Heart right ventricle (tissue), 16 donors: ENCODE data around the gene TRIM47. TPM values are rescaled to one million over a fixed set of nuclear protein-coding genes. Genes with fewer than 3 reads are reported as not detected.

Source experiments
- ATAC-seq, 8 donors: fragments of 200-7000 bp; cut with Tn5 transposase; one replicate each; pipeline ENCODE4 v1.9.1; 2020; ENCODE audit warnings: mild to moderate bottlenecking in 8 of 8, moderate library complexity in 8 of 8, moderate number of reproducible peaks in 1 of 8
- DNase-seq, 2 donors: peaks; one replicate each; pipeline ENCODE4 v3.0.0-alpha.2; 2020
- H3K27ac ChIP-seq, 10 donors: fragments of 200-600 bp; sonication (generic) in 2 of 10; one replicate each; pipeline versions ENCODE4 v1.5.0 to v1.8.0; 2020 to 2022; ENCODE audit warnings: mild to moderate bottlenecking in 3 of 10
- H3K27me3 ChIP-seq, 7 donors: fragments of 200-600 bp; one replicate each; pipeline ENCODE4 v1.8.0; 2021 to 2022; ENCODE audit warnings: mild to moderate bottlenecking in 2 of 7
- H3K36me3 ChIP-seq, 9 donors: fragments of 200-600 bp; sonication (generic) in 1 of 9; one replicate each; pipeline versions ENCODE4 v1.5.0 to v1.8.0; 2020 to 2022; ENCODE audit warnings: mild to moderate bottlenecking in 2 of 9
- H3K4me1 ChIP-seq, 9 donors: fragments of 200-600 bp; sonication (generic) in 1 of 9; one replicate each; pipeline versions ENCODE4 v1.5.0 to v1.8.0; 2020 to 2022; ENCODE audit warnings: mild to moderate bottlenecking in 4 of 9
- H3K4me3 ChIP-seq, 10 donors: fragments of 200-600 bp; sonication (generic) in 2 of 10; one replicate each; pipeline versions ENCODE4 v1.5.0 to v1.8.0; 2020 to 2022; ENCODE audit warnings: mild to moderate bottlenecking in 7 of 10, moderate library complexity in 2 of 10
- H3K9me3 ChIP-seq, 11 donors: fragments of 200-600 bp in 10 of 11; sonication (generic) in 2 of 11; one replicate each; pipeline versions ENCODE4 v1.5.0 to v1.8.0; 2013 to 2022; ENCODE audit warnings: mild to moderate bottlenecking in 2 of 11, control low read depth in 1 of 11, moderate library complexity in 1 of 11
- CTCF ChIP-seq, 9 donors: fragments of 200-600 bp; sonication (generic) in 2 of 9; IDR thresholded peaks; one replicate each; pipeline versions ENCODE4 v1.5.0 to v1.8.0; 2021 to 2022; ENCODE audit warnings: antibody characterized with exemption in 9 of 9, mild to moderate bottlenecking in 5 of 9, moderate library complexity in 1 of 9
- WGBS, 2 donors: extraction: QIAGEN DNeasy Blood & Tissue Kit; methylation state at CpG; one replicate each; pipeline ENCODE4 v1.1.7; 2013; ENCODE audit warnings: inconsistent platforms in 1 of 2; 5-methylcytosine and 5-hydroxymethylcytosine counted together
- intact Hi-C, 10 donors: fragments of 100-400 bp; cut with DNase I; formaldehyde crosslinking; loops; one replicate each; pipeline versions ENCODE4 v1.11.1 to v1.14.2; 2022
- polyA plus RNA-seq, 2 donors: library from polyadenylated mRNA; stranded (reverse); fragments of 200-250 nt; gene quantifications; one replicate each; pipeline ENCODE4 v1.2.3, GENCODE V29; 2013
- total RNA-seq, 10 donors: library from RNA; stranded (reverse); fragmentation: NEBNext Ultra II Directional in 3 of 10; extraction: Animal tissue kit (Norgen Biotek cat#: 25700) in 3 of 10; gene quantifications; one replicate each; pipeline versions ENCODE4 v1.2.1 to v1.2.4, GENCODE V29; 2021 to 2023
- donor health status: Arrhythmogenic right ventricular cardiomyopathy.
- donor health status: ischemic (EF 13 %, LVEDD 7.1; RV severe dilation, severe dysfunction).
- donor health status: healthy with polysubstance abuse.
- donor health status: DM: no; HTN: yes; CAD: no.
- donor health status: DM: no; HTN: no; CAD: no.
- donor health status: ischemic (EF 25% LVEDD 6.9; RV normal size, moderate dysfunction).
- donor health status: ischemic (EF 25% LVEDD 5.7; RV mildly dilated, moderate dysfunction).
- donor health status: healthy.
- donor health status: DM: yes; HTN: yes; CAD: no.
- donor health status: Ischemic cardiomyopathy.
- donor health status: ischemic (EF 35%, LVEDD 5.7; RV mildly dilated, moderate dysfunction).
- donor health status: nonischemic (EF 11% LVEDD 7.7; RV severe dilation, severe dysfunction).
- donor health status: DM: yes; HTN: yes; CAD: no.
- donor health status: PGD.
- donor health status: ischemic (EF 29% LVEDD 5.4; RV normal size, mild dysfunction).
- donor health status: nonischemic (EF 23%, LVEDD 6.1; RV moderate dilation, normal function).

Gene TRIM47
- total and polyA plus RNA-seq, 12 donors: 9.3 to 53.1 (median 22.5) TPM

GRCh38 chr17:75900691-75901533 is 22.5 kb upstream of the TRIM47 start:
- Histone ChIP-seq H3K36me3 (peaks cover 6 to 59% (median 30%) of the 10 kb centered on the region in 9 donors), H3K4me3 (no peak overlapping the region), H3K4me1 (peaks cover 14 to 34% (median 27%) of the 10 kb centered on the region in 9 donors), H3K9me3 (no peaks in the 10 kb centered on the region), H3K27ac (no peak overlapping the region), H3K27me3 (no peaks in the 10 kb centered on the region)
- intact Hi-C loops: loop anchor here in 3 of 10 donors (10.0 kb wide), 3 partner anchors 84 to 394 kb away; partner anchors contain the start of gene UBALD2 (in 1 of the 3)
- ATAC-seq: no peak
- no peak for DNase-seq
- WGBS, 2 donors: 90 to 91% methylated on average over 13 of the region's 13 CpGs
- TF ChIP-seq CTCF (IDR thresholded peaks at IDR 0.05): no peak

GRCh38 chr17:75899767-75900468 is 21.5 kb upstream of the TRIM47 start:
- no peak overlapping the region for H3K27ac ChIP-seq
- H3K4me3 ChIP-seq: no peak overlapping the region
- DNase-seq (no peak), ATAC-seq (no peak)
- intact Hi-C loops: loop anchor here in 6 of 10 donors (5.0 to 10.0 kb wide), 6 partner anchors 43 to 395 kb away; partner anchors contain the start of genes WBP2 (in 2 of the 6), GALK1 (in 1 of the 6) and UBALD2 (in 1 of the 6)
- no peaks in the 10 kb centered on the region for H3K9me3 ChIP-seq
- TF ChIP-seq CTCF (IDR thresholded peaks at IDR 0.05): no peak
- no peaks in the 10 kb centered on the region for H3K27me3 ChIP-seq
- WGBS, 2 donors: 89 to 92% methylated on average over 20 to 23 of the region's 23 CpGs
- H3K36me3 ChIP-seq: peaks cover 6 to 59% (median 30%) of the 10 kb centered on the region in 9 donors
- H3K4me1 ChIP-seq: peaks cover 20 to 35% (median 33%) of the 10 kb centered on the region in 9 donors

GRCh38 chr17:75899353-75899752 is 21.0 kb upstream of the TRIM47 start:
- no peak for TF ChIP-seq CTCF (IDR thresholded peaks at IDR 0.05)
- no peaks in the 10 kb centered on the region for H3K27me3 ChIP-seq
- no peaks in the 10 kb centered on the region for H3K9me3 ChIP-seq
- 91% methylated on average over 13 of the region's 13 CpGs for WGBS, 2 donors
- peaks cover 6 to 59% (median 30%) of the 10 kb centered on the region in 9 donors for H3K36me3 ChIP-seq
- ATAC-seq (no peak), DNase-seq (no peak)
- H3K27ac ChIP-seq: no peak overlapping the region
- H3K4me1 ChIP-seq: peaks cover 22 to 41% (median 36%) of the 10 kb centered on the region in 9 donors
- no peak overlapping the region for H3K4me3 ChIP-seq
- intact Hi-C loops: loop anchor here in 4 of 10 donors (5.0 to 10.0 kb wide), 3 partner anchors 42 to 135 kb away; partner anchors contain the start of genes WBP2 (in 2 of the 4) and GALK1 (in 1 of the 4)

DNA sequence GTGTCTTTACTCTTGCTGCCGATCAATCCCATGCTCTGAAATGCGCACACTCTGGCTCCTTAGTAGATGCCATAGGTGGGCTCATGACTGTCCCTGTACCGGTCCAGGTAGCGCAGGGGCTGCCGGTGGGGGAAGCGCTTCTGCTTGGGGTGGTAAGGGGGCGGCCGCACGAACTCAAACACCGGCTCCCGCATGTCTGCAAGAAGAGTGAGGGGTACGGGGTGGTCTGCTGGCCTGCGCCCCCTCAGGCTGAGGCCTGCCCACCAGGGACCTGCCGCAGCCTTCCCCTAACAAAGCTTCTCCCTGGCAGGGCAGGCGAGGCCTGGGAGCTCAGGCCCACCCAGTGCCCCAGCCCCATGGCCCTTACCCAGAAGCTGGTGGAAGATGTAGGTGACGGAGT is 20.4 kb upstream of the TRIM47 start:
- peaks cover 6 to 59% (median 30%) of the 10 kb centered on the region in 9 donors for H3K36me3 ChIP-seq

More for the DNA sequence above, 20.4 kb upstream of the TRIM47 start:
- Histone ChIP-seq H3K4me3 (no peak overlapping the region), H3K4me1 (peaks cover 18 to 39% (median 34%) of the 10 kb centered on the region in 9 donors), H3K27ac (no peak overlapping the region), H3K9me3 (no peaks in the 10 kb centered on the region), H3K27me3 (no peaks in the 10 kb centered on the region)
- 95 to 98% methylated on average over 16 of the region's 16 CpGs for WGBS, 2 donors
- DNase-seq (no peak), ATAC-seq (no peak)
- intact Hi-C loops: loop anchor here in 4 of 10 donors (5.0 to 10.0 kb wide), 3 partner anchors 41 to 134 kb away; partner anchors contain the start of genes WBP2 (in 2 of the 4) and GALK1 (in 1 of the 4)
- TF ChIP-seq CTCF (IDR thresholded peaks at IDR 0.05): no peak
